ENCODE results near the gene UCK1.

The UCK1 gene

GRCh38 chr9:131491001-131491710 is 39.9 kb downstream of the UCK1 start:
- no peak for TF ChIP-seq CTCF (IDR thresholded peaks at IDR 0.05; ENCODE audit: low read length, missing control alignments)
- DNase-seq (ENCODE audit: low read depth), result no peak
- H3K4me3 ChIP-seq (replicated peaks; ENCODE audit: low read depth, low read length), result no peak overlapping the region

- DNase-seq (ENCODE audit: low read depth), result no peak
- H3K4me3 ChIP-seq (replicated peaks; ENCODE audit: low read depth, low read length), result no peak overlapping the region
- no peak for TF ChIP-seq CTCF (IDR thresholded peaks at IDR 0.05; ENCODE audit: low read length, missing control alignments)
These were observed 40.5 kb downstream of the UCK1 start for GRCh38 chr9:131490514-131490913.

- H3K4me3 ChIP-seq (replicated peaks; ENCODE audit: low read depth, low read length), result no peak overlapping the region
- TF ChIP-seq CTCF (IDR thresholded peaks at IDR 0.05; ENCODE audit: low read length, missing control alignments), result no peak
- no peak for DNase-seq (ENCODE audit: low read depth)
These were observed 43.4 kb downstream of the UCK1 start for GRCh38 chr9:131487621-131488031.

- no peak for TF ChIP-seq CTCF (IDR thresholded peaks at IDR 0.05; ENCODE audit: low read length, missing control alignments)
- H3K4me3 ChIP-seq (replicated peaks; ENCODE audit: low read depth, low read length), result no peak overlapping the region
- DNase-seq (ENCODE audit: low read depth), result no peak
These were observed 44.1 kb downstream of the UCK1 start for GRCh38 chr9:131487001-131487400.

GRCh38 chr9:131485728-131486422 is 45.2 kb downstream of the UCK1 start:
- DNase-seq (ENCODE audit: low read depth), result no peak
- no peak for TF ChIP-seq CTCF (IDR thresholded peaks at IDR 0.05; ENCODE audit: low read length, missing control alignments)
- no peak overlapping the region for H3K4me3 ChIP-seq (replicated peaks; ENCODE audit: low read depth, low read length)

- DNase-seq (ENCODE audit: low read depth), result no peak
- TF ChIP-seq CTCF (IDR thresholded peaks at IDR 0.05; ENCODE audit: low read length, missing control alignments), result no peak
- H3K4me3 ChIP-seq (replicated peaks; ENCODE audit: low read depth, low read length), result no peak overlapping the region
These were observed 45.9 kb downstream of the UCK1 start for GRCh38 chr9:131485206-131485605.
